ENCODE measurements around the gene ASPSCR1.

ASPSCR1 gene

GRCh38 chr17:82024859-82025258 lies 47.4 kb downstream of the ASPSCR1 start:
- no peak overlapping the region for H3K4me3 ChIP-seq (ENCODE audit: low read depth, low read length)
- TF ChIP-seq CTCF (IDR thresholded peaks at IDR 0.05; ENCODE audit: low read depth, low read length) (no peak), MAX (IDR thresholded peaks at IDR 0.05; ENCODE audit: low read depth, low read length) (no peak), POLR2A (IDR thresholded peaks at IDR 0.05; ENCODE audit: extremely low read depth, insufficient read length) (no peak), MYC (IDR thresholded peaks at IDR 0.05; ENCODE audit: low read depth, low read length) (no peak)
- no peak for DNase-seq (ENCODE audit: low read depth)

- DNase-seq (ENCODE audit: low read depth) = no peak
- H3K4me3 ChIP-seq (ENCODE audit: low read depth, low read length) = no peak overlapping the region
- TF ChIP-seq CTCF (IDR thresholded peaks at IDR 0.05; ENCODE audit: low read depth, low read length) (no peak), MYC (IDR thresholded peaks at IDR 0.05; ENCODE audit: low read depth, low read length) (no peak), MAX (IDR thresholded peaks at IDR 0.05; ENCODE audit: low read depth, low read length) (no peak)
Measured at GRCh38 chr17:82025401-82026107, 48.1 kb downstream of the ASPSCR1 start.

GRCh38 chr17:82028246-82028645 lies 50.8 kb downstream of the ASPSCR1 start:
- TF ChIP-seq MAX (IDR thresholded peaks at IDR 0.05; ENCODE audit: low read depth, low read length) (no peak), CTCF (IDR thresholded peaks at IDR 0.05; ENCODE audit: low read depth, low read length) (no peak), MYC (IDR thresholded peaks at IDR 0.05; ENCODE audit: low read depth, low read length) (no peak), POLR2A (IDR thresholded peaks at IDR 0.05; ENCODE audit: extremely low read depth, insufficient read length) (no peak)
- no peak overlapping the region for H3K4me3 ChIP-seq (ENCODE audit: low read depth, low read length)
- no peak for DNase-seq (ENCODE audit: low read depth)

GRCh38 chr17:82028966-82029365 lies 51.5 kb downstream of the ASPSCR1 start:
- DNase-seq (ENCODE audit: low read depth) = no peak
- no peak for TF ChIP-seq CTCF (IDR thresholded peaks at IDR 0.05; ENCODE audit: low read depth, low read length)
- H3K4me3 ChIP-seq (ENCODE audit: low read depth, low read length) = no peak overlapping the region

GRCh38 chr17:82029391-82029790 lies 52.0 kb downstream of the ASPSCR1 start:
- no peak overlapping the region for H3K4me3 ChIP-seq (ENCODE audit: low read depth, low read length)
- TF ChIP-seq POLR2A (IDR thresholded peaks at IDR 0.05; ENCODE audit: extremely low read depth, insufficient read length) = no peak
- TF ChIP-seq CTCF (IDR thresholded peaks at IDR 0.05; ENCODE audit: low read depth, low read length) = no peak
- TF ChIP-seq MAX (IDR thresholded peaks at IDR 0.05; ENCODE audit: low read depth, low read length) = no peak
- TF ChIP-seq MYC (IDR thresholded peaks at IDR 0.05; ENCODE audit: low read depth, low read length) = no peak
- DNase-seq (ENCODE audit: low read depth) = no peak

- DNase-seq (ENCODE audit: low read depth) = no peak
- no peak overlapping the region for H3K4me3 ChIP-seq (ENCODE audit: low read depth, low read length)
- TF ChIP-seq CTCF (IDR thresholded peaks at IDR 0.05; ENCODE audit: low read depth, low read length) (no peak), MAX (IDR thresholded peaks at IDR 0.05; ENCODE audit: low read depth, low read length) (no peak), MYC (IDR thresholded peaks at IDR 0.05; ENCODE audit: low read depth, low read length) (no peak), POLR2A (IDR thresholded peaks at IDR 0.05; ENCODE audit: extremely low read depth, insufficient read length) (no peak)
Measured at GRCh38 chr17:82029990-82030469, 52.6 kb downstream of the ASPSCR1 start.
